Ammon's horn (tissue), 1 donor: Measurements from ENCODE around the gene DNAJC5.

Experiments used
- DNase-seq: peaks from one replicate; pipeline ENCODE4 v3.0.0-alpha.2; 2016; ENCODE audit warnings: low spot score

The DNAJC5 gene

DNA sequence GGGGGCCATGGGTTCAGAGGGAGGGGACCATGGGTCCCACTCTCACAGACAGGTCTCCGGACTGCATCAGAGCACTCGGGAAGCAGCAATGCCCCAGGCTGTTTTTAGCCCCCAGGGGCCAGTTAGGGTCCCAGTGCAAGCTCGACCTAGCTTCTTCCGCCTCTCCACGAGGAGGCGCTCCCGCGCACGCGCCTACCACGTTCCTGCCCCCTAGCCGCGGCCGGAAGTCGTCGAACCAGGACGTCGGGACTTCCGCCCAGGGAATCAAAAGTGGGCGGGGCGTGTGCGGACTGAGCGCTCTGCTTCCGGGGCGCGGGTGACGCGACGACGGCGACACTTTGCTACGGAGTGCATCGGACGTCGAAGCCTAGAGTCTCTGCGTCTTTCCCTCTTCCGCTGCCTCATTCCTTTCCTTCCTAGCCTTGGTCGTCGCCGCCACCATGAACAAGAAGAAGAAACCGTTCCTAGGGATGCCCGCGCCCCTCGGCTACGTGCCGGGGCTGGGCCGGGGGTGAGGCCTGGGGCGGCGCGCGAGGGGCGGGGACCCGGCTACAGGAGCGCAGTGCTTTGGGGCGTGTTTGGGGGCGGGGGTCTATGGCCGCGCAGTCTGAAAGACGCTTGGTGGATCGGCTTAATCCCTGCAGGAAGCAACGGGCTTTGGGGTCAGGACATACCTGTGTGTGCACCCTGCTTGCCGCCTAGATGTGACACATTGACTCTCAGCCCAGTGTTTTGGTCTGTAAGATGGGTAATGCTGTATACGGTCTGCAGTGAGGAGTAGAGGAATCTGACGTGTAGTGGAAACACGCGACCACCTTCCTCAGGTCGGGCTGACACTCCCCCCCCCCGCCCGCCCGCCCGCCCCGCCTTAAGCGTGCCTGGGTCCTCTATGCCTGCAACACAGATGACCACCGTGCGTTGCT lies 86.1 kb downstream of the DNAJC5 start, which contains the start of gene PRPF6:
PRPF6 (plus strand) TSS at position 327 of the 923 bp plus-strand sequence; CDS start at position 441, 114 bp downstream.
- DNase-seq: peak; percentile 96

DNA sequence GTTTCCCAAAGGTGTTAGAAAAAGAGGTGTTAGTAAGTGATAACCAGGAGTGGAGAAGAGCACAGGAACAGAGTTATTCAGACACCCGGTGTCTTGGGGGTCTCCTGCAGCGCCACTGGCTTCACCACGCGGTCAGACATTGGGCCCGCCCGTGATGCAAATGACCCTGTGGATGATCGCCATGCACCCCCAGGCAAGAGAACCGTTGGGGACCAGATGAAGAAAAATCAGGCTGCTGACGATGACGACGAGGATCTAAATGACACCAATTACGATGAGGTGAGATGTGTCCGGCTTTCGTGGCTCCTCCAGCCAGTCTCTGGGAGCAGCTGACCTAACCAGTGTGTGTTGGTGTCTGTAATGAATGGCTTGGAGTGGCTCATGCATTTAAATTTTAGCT lies 88.0 kb downstream of the DNAJC5 start:
- DNase-seq: no peak
